Measurements from ENCODE around the gene DEFB124.
"Not testable (repeated sequence)": the region's sequence is repeated elsewhere in the genome, so short reads cannot be mapped to it uniquely, and the experiment has no call there.

Gene DEFB124, protein sequence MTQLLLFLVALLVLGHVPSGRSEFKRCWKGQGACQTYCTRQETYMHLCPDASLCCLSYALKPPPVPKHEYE

DNA sequence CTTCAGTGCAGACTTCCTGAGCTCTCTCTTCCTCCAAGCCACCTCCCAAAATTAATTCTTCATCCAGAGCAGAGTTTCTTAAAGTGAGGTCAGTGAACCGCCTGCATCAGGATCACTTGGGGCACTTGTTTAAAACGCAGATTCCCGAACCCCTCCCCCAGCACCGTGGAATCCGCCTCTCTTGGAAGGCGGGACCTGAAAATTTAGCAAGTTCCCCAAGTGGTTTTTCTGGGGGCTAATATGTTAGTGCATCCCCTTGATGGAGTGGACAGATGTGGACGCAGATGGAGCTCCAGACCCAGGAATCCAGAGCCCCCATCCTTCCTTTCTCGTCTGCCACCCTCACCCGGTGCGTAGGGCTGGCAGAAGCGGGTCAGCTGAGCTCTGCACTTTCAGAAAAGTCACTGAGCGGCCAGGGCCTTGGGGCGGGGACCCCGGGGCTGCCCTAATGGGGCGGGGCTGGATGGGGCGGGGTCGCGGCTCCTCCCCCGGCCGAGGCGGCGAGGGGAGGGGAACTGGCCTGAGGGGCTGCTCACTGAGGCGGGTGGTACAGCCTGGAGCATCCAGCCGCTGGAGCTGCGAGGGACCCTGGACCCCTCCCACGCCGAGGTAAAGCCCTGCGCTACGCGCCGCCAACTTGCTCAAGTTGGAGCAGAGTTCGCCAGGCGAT is at the start of gene DEFB124, which contains the start of gene REM1:
TSS of gene DEFB124 (minus strand) at position 370 of the 670 bp plus-strand sequence. CDS start 2,114 bp downstream, outside the sequence.
TSS of gene REM1 (plus strand) at position 531 of the 670 bp plus-strand sequence. CDS start 1,158 bp downstream, outside the sequence.
- DNase-seq = no peak

DNA sequence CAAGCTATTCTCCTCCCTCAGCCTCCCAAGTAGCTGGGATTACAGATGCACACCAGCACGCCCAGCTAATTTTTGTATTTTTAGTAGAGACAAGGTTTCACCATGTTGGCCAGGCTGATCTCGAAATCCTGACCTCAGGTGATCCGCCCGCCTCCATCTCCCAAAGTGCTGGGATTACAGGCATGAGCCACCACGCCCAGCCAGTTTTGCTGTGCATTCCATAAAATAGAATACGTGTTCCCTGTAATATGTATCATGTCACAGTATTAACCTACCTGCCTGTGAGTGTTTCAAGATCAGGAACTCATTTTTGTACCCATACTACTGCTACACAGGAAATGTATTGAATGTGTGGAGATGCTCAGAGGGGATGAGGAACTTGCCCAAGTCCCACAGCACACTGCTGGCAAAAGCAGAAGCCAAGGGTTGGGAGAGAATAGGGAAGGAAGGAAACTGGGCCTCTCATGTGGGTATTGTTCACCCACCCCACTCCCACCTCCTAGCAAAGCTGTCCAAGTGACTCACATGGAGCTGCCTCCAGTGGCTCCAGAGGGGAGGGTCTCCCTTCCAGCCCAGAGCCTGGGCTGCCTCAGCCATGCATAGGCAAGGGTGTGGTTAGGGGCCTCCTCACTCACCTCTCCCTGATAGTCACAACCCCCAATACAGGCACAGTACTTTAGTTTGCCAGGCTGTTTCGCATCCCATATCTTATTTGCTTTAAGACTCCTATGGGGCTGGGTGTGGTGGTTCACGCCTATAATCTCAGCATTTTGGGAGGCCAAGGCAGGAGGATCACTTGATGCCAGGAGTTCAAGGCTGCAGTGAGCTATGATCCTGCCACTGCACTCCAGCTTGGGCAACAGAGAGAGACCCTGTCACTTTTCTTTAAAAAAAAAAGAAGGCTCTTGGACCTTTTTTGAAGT is 48.7 kb upstream of the DEFB124 start:
- DNase-seq = no peak

DNA sequence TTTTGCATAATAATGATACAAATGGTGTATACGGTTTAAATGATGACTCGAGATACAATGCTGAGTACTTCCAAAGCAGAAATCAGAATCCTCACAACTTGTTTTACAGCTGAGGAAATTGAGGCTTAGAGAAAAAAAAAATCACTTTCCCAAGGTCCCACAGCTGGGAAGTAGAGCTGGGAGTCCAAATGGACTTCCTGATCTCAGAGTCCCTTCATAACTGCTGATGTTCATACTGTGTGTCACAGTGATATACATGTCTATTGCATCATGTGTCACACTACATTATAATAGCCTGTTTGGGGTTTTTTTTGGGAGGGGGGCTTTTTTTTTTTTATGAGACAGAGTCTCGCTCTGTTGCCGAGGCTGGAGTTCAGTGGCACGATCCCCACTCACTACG is 47.8 kb upstream of the DEFB124 start:
- no peak for DNase-seq

DNA sequence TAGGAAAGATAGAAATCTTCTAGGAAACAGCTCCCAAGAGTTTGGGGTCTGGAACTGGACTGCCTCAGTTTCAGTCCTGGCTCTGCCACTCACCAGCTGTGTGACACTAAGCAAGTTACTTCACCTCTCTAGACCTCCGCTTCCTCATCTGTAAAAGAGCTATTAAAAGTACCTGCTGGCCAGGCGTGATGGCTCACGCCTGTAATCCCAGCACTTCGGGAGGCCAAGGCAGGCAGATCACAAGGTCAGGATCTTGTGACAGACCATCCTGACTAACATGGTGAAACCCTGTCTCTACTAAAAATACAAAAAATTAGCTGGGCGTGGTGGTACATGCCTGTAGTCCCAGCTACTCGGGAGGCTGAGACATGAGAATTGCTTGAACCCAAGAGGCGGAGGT is 46.3 kb upstream of the DEFB124 start:
- not testable (repeated sequence) for DNase-seq

DNA sequence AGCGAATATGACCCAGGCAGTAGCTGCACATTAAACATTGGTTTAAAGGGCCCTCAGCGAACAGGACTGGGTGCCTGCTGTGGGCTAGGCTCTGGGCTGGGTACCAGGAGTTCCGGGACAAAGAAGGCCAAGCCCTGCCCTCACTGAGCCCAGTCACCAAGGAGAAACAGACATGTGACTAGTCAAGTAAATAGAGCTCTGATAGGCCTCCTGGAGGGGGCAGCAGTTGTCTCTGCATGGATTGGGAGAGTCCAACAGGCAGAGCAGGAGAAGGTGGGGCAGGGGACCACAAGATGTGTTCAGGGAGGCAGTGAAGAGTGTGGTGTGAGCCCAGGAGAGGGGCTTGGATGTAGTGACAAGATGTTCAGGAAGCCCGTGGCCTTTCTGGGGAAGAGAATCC is 42.4 kb upstream of the DEFB124 start:
- no peak for DNase-seq

DNA sequence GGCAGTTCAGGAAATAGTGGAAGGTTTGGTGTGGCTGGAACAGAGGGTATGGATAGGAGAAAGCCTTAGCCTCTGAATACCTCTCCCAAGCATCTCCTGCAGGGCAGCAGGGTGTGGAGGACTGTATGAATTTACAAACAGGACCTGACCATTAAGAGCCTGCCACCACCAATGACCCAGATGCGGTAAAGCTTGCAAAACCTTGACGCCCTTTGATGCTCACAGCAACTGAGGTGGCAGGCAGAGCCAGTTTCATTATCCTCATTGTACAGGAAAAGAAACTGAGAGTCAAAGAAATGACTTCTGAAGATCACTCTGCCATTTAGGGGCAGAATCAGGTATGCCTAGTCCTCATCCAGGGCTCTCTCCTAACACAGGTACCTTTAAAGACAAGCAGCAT is 41.7 kb upstream of the DEFB124 start:
- no peak for DNase-seq

DNA sequence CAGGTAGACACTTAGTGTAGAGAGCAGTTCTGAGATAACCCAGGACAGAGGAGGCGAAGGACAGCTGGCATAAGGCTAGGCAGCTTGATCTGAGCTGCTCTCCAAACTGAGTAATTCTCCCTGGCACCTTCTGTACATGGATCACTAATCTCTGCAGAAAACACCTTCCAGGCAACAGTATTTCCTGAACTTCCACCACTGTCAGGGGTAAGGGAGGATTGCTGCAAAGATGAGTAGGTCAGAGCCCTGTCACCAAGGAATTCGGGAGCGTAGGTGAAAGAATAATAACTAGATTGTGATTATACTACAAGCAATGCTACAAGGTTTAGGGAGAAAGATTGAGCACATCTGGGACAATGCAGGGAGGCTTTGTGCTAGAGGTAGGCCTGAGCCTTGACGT is 41.2 kb upstream of the DEFB124 start:
- no peak for DNase-seq

DNA sequence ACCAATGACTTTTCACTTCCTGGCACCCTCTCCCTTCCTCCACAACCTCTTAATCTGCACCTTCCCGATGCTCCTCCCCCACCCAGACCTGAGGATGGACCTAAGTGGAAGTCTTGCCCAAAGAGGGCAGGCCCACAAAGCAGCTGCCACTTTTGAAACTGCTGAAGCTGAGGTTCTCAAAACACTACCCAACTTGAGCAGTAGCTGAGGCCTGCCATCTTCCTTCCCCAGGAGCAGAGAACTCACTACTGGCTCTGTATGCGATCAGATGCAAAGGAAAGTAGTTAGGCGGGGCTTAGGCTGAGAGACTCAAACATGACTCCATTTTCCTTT is 40.8 kb upstream of the DEFB124 start:
- no peak for DNase-seq

DNA sequence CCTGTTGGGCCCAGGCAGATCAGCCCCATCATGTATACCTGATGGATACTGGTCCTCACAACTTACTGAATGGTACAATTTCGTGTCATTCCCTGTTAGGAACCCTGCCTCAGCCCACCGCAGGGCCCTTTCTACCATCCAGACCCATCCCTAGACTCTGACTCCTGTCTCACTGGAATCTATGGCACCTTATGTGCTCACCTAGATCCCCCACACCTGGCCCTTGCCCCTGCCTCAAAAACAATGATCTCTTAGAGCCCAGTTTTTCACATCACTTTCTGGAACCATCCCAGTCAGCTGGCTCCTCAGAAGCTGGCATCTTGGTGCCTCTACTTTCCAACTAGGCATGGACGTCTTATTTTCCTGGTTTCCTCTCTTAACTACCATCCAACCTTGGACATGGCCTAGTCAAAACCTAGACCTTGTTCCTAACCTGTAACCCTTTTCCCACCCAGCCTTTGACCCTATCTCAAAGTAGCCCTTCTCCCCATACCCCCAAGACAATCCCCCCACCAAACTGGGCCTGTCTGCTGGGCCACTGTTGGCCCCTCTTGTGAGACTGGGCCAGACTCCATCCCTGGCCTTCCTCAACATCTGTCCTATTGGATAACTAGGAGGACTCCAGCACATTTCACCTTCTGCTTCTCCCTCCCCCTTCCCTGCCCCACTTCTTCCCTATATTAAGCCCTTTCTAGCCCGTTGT is 40.3 kb upstream of the DEFB124 start:
- no peak for DNase-seq

DNA sequence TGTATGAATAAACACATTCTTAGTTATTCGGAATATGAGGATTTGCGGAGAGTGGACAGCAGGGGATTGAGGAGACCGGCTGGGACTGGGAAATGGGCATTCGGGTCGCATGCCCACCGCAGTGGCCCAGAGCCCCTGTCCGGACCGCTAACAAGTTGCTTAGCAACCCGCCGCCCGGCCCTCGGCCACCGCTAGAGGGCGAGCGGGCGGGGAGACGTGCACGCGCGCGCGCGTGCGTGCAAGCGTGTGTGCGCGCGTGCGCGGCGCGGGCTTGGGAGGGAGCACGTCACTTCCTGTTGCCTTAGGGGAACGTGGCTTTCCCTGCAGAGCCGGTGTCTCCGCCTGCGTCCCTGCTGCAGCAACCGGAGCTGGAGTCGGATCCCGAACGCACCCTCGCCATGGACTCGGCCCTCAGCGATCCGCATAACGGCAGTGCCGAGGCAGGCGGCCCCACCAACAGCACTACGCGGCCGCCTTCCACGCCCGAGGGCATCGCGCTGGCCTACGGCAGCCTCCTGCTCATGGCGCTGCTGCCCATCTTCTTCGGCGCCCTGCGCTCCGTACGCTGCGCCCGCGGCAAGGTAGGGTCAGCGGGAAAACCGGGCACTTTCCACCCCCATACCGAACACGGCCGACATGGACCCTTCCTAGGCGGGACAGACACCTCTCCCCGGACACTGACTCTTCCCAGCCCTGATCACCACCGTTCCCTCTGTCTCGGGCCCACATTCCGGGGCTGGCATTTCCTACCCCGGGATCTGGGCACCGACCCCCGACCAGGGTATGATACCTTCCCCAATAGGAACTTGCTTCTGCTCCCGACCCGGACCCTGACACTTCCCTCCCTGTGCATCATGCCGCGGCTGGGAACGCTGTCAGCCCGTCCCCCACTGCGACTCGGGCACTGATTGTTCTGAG is 39.5 kb upstream of the DEFB124 start, which contains the start of gene HM13:
TSS of gene HM13 (plus strand) at position 289 of the 918 bp plus-strand sequence. CDS start at position 399, 110 bp downstream.
- peak; percentile 87 for DNase-seq

DNA sequence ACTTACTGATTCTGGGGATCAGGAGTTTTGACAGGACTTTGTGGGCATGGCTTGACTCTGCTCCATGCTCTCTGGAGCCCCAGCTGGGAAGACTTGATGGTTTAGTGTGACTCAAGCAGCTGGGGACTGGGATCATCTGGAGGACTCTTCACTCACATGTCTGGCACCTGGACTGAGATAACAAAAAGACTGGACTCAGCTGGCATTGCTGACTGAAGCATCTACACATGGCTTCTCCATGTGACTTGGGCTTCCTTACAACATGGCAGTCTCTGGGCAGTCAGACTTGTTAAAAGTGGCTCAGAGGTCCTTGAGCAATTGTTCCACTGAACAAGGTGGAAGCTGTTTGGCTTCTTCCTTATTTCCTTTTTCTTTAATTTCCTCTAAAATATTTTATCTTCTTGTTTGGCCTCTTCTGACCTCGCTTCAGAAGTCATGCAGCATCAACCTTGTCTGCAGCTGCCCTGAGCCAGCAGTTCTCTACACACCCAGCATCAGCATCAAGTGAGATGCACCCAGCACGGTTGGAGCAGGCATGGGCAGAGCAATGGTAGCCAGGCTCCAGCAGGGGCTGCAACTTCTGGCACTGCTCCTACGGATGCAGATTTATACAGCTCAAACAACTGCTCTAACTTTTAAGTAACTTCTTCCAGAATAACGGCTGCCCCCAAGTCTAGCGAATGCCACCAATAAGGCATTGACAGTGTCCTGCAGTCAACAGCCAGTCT is 33.8 kb upstream of the DEFB124 start:
- no peak for DNase-seq

DNA sequence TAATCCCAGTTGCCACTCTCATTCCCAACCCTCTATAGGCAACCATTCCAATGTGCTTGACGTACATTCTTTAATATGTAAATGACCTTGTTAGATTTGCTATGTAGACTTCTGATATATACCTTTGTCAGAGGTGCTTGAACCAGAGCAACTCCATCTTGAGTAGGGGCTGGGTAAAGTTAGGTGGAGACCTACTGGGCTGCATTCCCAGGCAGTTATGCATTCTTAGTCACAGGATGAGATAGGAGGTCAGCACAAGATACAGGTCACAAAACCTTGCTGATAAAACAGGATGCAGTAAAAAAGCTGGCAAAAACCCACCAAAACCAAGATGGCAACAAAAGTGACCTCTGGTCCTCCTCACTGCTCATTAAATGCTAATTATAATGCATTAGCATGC is 31.0 kb upstream of the DEFB124 start:
- DNase-seq = no peak

DNA sequence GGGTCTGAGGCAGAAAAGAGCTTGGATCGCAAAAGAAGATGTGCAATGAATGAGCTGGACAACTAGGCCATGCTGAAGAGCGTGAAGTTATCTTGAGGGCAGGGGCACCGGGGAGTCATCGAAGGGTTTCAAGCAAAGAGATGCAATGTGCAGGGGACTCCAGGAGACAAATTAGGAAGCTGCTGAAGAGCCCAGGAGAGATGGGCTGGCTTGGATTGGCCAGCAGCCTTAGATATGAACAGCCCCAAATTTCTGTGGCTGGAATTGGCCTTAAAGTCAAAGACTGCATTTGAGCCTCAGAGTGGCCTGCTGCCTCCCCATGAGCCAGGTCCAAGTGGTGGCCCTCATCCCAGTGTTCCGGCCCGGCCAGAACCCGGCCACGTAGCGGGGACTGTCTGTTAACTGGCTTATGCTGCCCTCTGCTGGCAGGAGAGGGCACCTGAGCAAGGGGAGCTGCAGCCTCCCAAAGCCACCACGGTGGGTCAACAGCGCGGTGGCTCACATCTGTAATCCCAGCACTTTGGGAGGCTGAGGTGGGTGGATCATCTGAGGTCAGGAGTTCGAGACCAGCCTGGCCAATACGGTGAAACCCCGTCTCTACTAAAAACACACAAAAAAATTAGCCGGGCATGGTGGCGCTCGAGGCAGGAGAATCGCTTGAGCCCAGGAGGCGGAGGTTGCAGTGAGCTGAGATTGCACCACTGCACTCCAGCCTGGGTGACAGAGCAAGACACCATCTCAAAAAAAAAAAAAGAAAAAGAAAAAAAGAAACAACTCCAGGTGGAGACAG is 28.2 kb upstream of the DEFB124 start:
- DNase-seq = peak; percentile 4

DNA sequence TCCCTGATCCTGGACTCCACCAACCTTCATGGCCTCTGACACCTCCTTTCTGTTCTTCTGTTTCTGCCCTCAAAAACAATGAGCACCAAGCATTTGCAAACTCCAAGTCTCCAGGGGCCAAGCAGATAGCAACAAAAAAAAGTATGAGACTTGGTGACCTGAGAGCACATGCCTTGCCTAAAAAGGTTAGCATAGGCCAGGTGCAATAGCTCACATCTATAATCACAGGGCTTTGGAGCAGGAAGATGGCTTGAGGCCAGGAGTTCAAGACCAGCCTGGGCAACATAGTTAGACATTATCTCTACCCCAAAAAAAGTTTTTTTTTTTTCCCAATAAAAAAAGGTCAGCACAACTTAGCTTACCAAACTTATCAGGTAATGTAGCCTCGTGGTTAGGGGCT is 25.6 kb upstream of the DEFB124 start:
- no peak for DNase-seq

DNA sequence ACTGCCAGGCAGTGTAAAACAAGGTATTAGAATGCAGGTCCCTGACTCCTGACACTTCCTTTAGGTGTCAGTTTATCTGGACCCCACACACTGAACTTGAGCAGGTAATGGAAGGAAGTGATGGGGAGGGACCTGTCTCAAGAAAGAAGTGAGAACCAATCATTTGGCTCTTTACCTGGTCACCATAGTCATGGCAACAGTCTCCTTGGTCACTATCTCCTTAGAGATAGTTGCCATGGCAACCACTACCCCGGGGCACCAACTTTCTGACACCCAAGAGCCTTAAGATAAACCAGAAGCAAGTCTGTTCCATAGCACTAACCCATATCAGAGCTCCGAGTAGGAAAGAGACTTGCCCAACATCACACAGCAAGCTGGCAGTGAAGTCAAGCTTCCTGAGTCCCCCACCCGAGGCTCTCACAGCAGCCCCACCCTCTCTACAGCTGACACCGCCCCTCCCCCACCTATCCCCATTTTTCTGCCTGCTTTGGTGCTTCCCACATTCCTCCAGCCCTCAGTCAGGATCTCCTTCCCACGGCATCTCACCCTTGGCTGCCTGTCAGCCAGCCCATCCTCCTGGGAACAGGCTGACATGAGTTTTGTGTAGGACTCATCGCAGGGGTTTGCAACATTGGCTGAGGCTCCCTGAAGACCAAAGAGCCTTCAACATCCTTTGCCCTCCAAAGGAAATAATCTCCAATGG is 23.1 kb upstream of the DEFB124 start:
- no peak for DNase-seq

DNA sequence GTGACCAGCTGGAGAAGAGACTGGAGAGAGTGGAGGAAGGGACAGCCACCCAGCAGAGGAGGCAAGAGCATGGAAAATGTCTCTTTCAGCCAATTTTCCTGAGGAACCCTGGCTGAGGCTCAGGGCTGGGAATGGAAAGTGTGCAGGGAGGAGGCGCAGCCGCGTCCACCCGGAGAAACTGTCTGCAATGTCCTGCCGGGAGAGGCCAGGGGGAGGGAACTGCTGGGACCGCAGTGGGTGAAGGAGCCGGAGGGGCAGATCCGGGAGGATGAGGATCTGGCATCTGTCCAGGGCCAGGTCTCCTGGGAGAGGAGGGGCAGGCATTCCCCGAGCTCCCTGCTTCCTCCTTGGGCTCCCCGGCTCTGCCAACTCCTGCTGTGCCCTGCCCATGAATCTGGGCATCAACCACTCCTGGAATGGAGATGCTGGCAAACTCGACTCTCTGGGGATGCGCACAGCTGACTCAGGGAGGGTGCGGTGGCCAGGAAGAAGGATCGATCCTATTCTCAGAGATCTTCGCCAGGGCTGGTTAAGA is 21.9 kb upstream of the DEFB124 start:
- no peak for DNase-seq

DNA sequence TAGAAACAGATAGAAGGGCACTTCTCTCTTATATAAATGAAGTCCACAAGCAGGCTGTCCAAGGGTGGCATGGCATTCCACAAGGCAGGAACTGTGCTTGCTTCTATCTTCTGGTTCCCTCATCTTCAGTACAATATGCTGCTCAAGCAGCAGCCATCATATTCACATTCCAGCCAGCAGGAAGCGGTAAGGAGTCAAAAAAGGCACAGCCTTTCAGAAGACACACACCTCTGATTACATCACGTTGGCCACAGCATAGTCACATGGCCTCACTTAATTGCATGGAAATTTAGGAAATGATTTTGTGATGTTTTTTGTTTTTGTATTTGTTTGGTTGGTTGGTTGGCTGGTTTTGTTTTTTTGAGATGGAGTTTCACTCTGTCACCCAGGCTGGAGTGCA is 19.2 kb upstream of the DEFB124 start:
- no peak for DNase-seq

DNA sequence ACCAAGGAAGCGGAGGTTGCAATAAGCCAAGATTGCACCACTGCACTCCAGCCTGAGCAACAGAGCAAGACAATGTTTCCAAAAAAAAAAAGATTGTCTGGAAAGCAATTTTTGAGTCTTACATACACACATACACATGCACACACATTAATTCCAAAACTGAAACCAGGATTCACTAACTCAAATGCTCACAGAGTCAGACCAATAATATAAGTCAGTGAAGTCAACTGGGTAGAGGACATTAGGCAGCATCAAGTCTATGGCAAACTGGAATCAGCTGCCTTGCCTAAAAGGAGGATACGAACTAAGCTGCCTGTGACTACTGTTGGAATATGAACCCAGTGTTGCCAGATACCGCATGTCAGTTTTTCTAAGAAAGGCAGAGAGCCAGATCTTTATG is 15.8 kb upstream of the DEFB124 start:
- no peak for DNase-seq

DNA sequence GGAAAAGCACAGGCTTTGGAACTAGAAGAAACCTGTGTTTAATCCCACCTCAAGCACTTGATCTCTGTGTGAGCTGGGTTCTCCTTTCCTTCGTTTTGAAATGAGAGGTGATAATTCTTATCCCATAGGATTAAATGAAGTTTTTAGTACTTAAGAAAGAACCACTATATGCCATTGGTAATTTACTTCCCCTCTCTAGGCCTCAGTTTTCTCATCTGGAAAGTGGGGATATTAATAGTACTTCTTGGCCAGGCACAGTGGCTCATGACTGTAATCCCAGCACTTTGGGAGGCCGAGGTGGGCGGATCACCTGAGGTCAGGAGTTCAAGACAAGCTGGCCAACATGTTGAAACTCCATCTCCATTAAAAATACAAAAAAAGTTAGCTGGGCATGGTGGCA is 14.2 kb upstream of the DEFB124 start:
- no peak for DNase-seq

DNA sequence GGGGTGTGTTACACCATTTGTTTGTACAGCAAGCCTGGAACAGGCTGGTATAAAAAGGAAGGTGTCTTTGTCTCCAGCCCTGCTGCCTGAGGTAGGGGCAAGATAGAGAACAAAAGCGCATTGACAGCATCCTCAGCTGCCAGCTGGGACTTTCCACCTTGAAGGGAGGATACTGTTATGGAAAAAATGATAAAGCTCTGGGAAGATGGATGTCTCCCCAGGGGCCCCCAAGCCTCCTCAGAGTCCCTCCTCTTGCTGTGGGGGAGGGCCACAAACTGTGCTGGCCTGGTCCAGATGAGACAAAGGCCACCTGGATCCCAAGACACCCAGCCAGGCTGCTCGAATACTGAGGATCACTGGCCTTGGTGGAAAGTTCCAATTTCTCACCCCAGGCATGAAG is 13.2 kb upstream of the DEFB124 start:
- no peak for DNase-seq
